GM19328 (cell line): Measurements from ENCODE around the gene PARD3B.

Experiments
- ATAC-seq: cut with Tn5 transposase; IDR thresholded peaks from one replicate; pipeline ENCODE4 v1.9.1; 2021; ENCODE audit warnings: mild to moderate bottlenecking, moderate library complexity; ENCODE audit not compliant: unreplicated experiment

Gene PARD3B

GRCh38 chr2:204749319-204749718 is 204.0 kb downstream of the PARD3B start:
- no peak for ATAC-seq

- ATAC-seq = no peak
These were observed 205.1 kb downstream of the PARD3B start for GRCh38 chr2:204750389-204750788.

- no peak for ATAC-seq
These were observed 206.2 kb downstream of the PARD3B start for GRCh38 chr2:204751472-204751871.

GRCh38 chr2:204753841-204754240 is 208.6 kb downstream of the PARD3B start:
- no peak for ATAC-seq

GRCh38 chr2:204754898-204755297 is 209.6 kb downstream of the PARD3B start:
- no peak for ATAC-seq

GRCh38 chr2:204763974-204764703 is 218.9 kb downstream of the PARD3B start:
- no peak for ATAC-seq

- no peak for ATAC-seq
These were observed 225.5 kb downstream of the PARD3B start for GRCh38 chr2:204770735-204771134.

- ATAC-seq = no peak
These were observed 226.4 kb downstream of the PARD3B start for GRCh38 chr2:204771721-204772120.

- ATAC-seq = no peak
These were observed 227.3 kb downstream of the PARD3B start for GRCh38 chr2:204772546-204772945.

GRCh38 chr2:204775766-204776165 is 230.5 kb downstream of the PARD3B start:
- no peak for ATAC-seq

- no peak for ATAC-seq
These were observed 231.7 kb downstream of the PARD3B start for GRCh38 chr2:204776781-204777559.

- ATAC-seq = no peak
These were observed 234.5 kb downstream of the PARD3B start for GRCh38 chr2:204779771-204780170.

GRCh38 chr2:204781941-204782340 is 236.7 kb downstream of the PARD3B start:
- ATAC-seq = no peak

- no peak for ATAC-seq
These were observed 244.8 kb downstream of the PARD3B start for GRCh38 chr2:204790076-204790475.

GRCh38 chr2:204791230-204791629 is 246.0 kb downstream of the PARD3B start:
- no peak for ATAC-seq

GRCh38 chr2:204794624-204795023 is 249.3 kb downstream of the PARD3B start:
- no peak for ATAC-seq

- no peak for ATAC-seq
These were observed 249.9 kb downstream of the PARD3B start for GRCh38 chr2:204795156-204795555.

- no peak for ATAC-seq
These were observed 251.3 kb downstream of the PARD3B start for GRCh38 chr2:204796581-204796980.

- no peak for ATAC-seq
These were observed 254.5 kb downstream of the PARD3B start for GRCh38 chr2:204799791-204800190.

- ATAC-seq = no peak
These were observed 263.2 kb downstream of the PARD3B start for GRCh38 chr2:204808494-204808893.

GRCh38 chr2:204824751-204825453 is 279.6 kb downstream of the PARD3B start:
- ATAC-seq = no peak

- ATAC-seq = no peak
These were observed 280.4 kb downstream of the PARD3B start for GRCh38 chr2:204825681-204826080.
